ENCODE measurements around the gene UPF1. TPM values are rescaled to one million over a fixed set of nuclear protein-coding genes. Genes with fewer than 3 reads are reported as not detected.

Gene UPF1
- total and polyA plus RNA-seq, 2 of the 13 experiments (the other 11 are each of a cell fraction or from before 2014, with no cell fraction given): 16.9 to 41.8 TPM

- TF ChIP-seq E2F5 (CRISPR knock-in tag; conservative IDR thresholded peaks at IDR 0.05) (no peak), GLI4 (CRISPR knock-in tag; IDR thresholded peaks at IDR 0.05; ENCODE audit: borderline replicate concordance) (no peak), PITX1 (CRISPR knock-in tag; IDR thresholded peaks at IDR 0.05) (no peak), NR2F1 (CRISPR knock-in tag; IDR thresholded peaks at IDR 0.05) (peak in 1 of 2 experiments; percentile 43; a peak in 1 of 4 replicates), ZBTB8A (CRISPR knock-in tag; IDR thresholded peaks at IDR 0.05; ENCODE audit: borderline replicate concordance, low read depth) (no peak), PATZ1 (CRISPR knock-in tag; IDR thresholded peaks at IDR 0.05) (peak; percentile 6), BRD4 (CRISPR knock-in tag; IDR thresholded peaks at IDR 0.05) (no peak), ZBTB37 (CRISPR knock-in tag; IDR thresholded peaks at IDR 0.05) (no peak), FIP1L1 (IDR thresholded peaks at IDR 0.05; ENCODE audit: borderline replicate concordance, insufficient read depth, low read depth, low read length) (no peak), NR2C2 (CRISPR knock-in tag; IDR thresholded peaks at IDR 0.05; ENCODE audit: borderline replicate concordance) (peak; percentile 83), ZBTB34 (CRISPR knock-in tag; IDR thresholded peaks at IDR 0.05) (no peak), ZNF761 (CRISPR knock-in tag; conservative IDR thresholded peaks at IDR 0.05) (no peak), ZNF605 (CRISPR knock-in tag; IDR thresholded peaks at IDR 0.05) (no peak), SETDB1 (CRISPR knock-in tag; IDR thresholded peaks at IDR 0.05; ENCODE audit: borderline replicate concordance) (no peak), SIX4 (CRISPR knock-in tag; IDR thresholded peaks at IDR 0.05) (no peak), RBFOX2 (IDR thresholded peaks at IDR 0.05; ENCODE audit: low read depth, low read length) (peak; percentile 56), RELA (CRISPR knock-in tag; IDR thresholded peaks at IDR 0.05) (no peak), ZBTB10 (CRISPR knock-in tag; IDR thresholded peaks at IDR 0.05; ENCODE audit: borderline replicate concordance) (no peak)
These were observed 67.0 kb downstream of the UPF1 start (continued) for GRCh38 chr19:18898607-18899408.

Data from HepG2 (cell line).